Measurements from ENCODE around the gene CD209. TPM values are rescaled to one million over a fixed set of nuclear protein-coding genes. Genes with fewer than 3 reads are reported as not detected.

CD209 gene
- total RNA-seq, 1 donor, result not detected

- H3K4me3 ChIP-seq (ENCODE audit: low read depth, low read length), result no peak overlapping the region
- TF ChIP-seq CTCF (IDR thresholded peaks at IDR 0.05; ENCODE audit: insufficient read depth, low read depth, low read length), result no peak
- no peak for DNase-seq (ENCODE audit: low read depth)
Observed at GRCh38 chr19:7697721-7698287, 49.5 kb downstream of the CD209 start.

- no peak for DNase-seq (ENCODE audit: low read depth)
- TF ChIP-seq CTCF (IDR thresholded peaks at IDR 0.05; ENCODE audit: insufficient read depth, low read depth, low read length), result no peak
- H3K4me3 ChIP-seq (ENCODE audit: low read depth, low read length), result no peak overlapping the region
Observed at GRCh38 chr19:7694499-7694898, 52.8 kb downstream of the CD209 start.

- H3K4me3 ChIP-seq (ENCODE audit: low read depth, low read length), result no peak overlapping the region
- no peak for DNase-seq (ENCODE audit: low read depth)
- TF ChIP-seq CTCF (IDR thresholded peaks at IDR 0.05; ENCODE audit: insufficient read depth, low read depth, low read length), result no peak
Observed at GRCh38 chr19:7692417-7693088, 54.8 kb downstream of the CD209 start.

- DNase-seq (ENCODE audit: low read depth), result no peak
- no peak overlapping the region for H3K4me3 ChIP-seq (ENCODE audit: low read depth, low read length)
Observed at GRCh38 chr19:7691497-7691896, 55.8 kb downstream of the CD209 start.

GRCh38 chr19:7690779-7691258 is 56.5 kb downstream of the CD209 start:
- no peak for DNase-seq (ENCODE audit: low read depth)
- H3K4me3 ChIP-seq (ENCODE audit: low read depth, low read length), result no peak overlapping the region
- TF ChIP-seq CTCF (IDR thresholded peaks at IDR 0.05; ENCODE audit: insufficient read depth, low read depth, low read length), result no peak

More at GRCh38 chr19:7691497-7691896, 55.8 kb downstream of the CD209 start:
- no peak for TF ChIP-seq CTCF (IDR thresholded peaks at IDR 0.05; ENCODE audit: insufficient read depth, low read depth, low read length)

Other genes starting within 250 kb of the CD209 start
- gene ZNF358, start 231.4 kb downstream of the CD209 start, total RNA-seq, result 13.8 and 20.9 TPM in 2 replicates
- 5.5 and 8.6 TPM in 2 replicates for gene MCOLN1, start 224.9 kb downstream of the CD209 start, total RNA-seq
- 101 and 106 TPM in 2 replicates for gene PNPLA6, start 211.8 kb downstream of the CD209 start, total RNA-seq
- gene CAMSAP3, start 151.7 kb downstream of the CD209 start, total RNA-seq, result not detected in 2 replicates
- gene XAB2, start 118.0 kb downstream of the CD209 start, total RNA-seq, result 32.0 and 34.1 TPM in 2 replicates
- gene PET100, start 117.7 kb downstream of the CD209 start, total RNA-seq, result 10.4 and 11.9 TPM in 2 replicates
- gene PCP2, start 113.8 kb downstream of the CD209 start, total RNA-seq, result 0.43 TPM in 1 of 2 replicates, not detected in the other
- 4.2 and 9.9 TPM in 2 replicates for gene STXBP2, start 110.4 kb downstream of the CD209 start, total RNA-seq
- not detected in 2 replicates for gene RETN, start 78.5 kb downstream of the CD209 start, total RNA-seq
- gene MCEMP1, start 70.4 kb downstream of the CD209 start, total RNA-seq, result not detected in 2 replicates
- gene TRAPPC5, start 66.7 kb downstream of the CD209 start, total RNA-seq, result 29.0 and 29.8 TPM in 2 replicates
- not detected in 2 replicates for gene FCER2, start 45.4 kb downstream of the CD209 start, total RNA-seq
- not detected in 2 replicates for gene CLEC4G, start 15.4 kb downstream of the CD209 start, total RNA-seq
- gene CLEC4M, start 15.7 kb upstream of the CD209 start, total RNA-seq, result under 0.01 TPM in 1 of 2 replicates, not detected in the other
- gene EVI5L, start 82.7 kb upstream of the CD209 start, total RNA-seq, result 24.8 and 25.5 TPM in 2 replicates
- gene PRR36, start 126.9 kb upstream of the CD209 start, total RNA-seq, result under 0.01 TPM in 1 of 2 replicates, not detected in the other
- gene LRRC8E, start 141.0 kb upstream of the CD209 start, total RNA-seq, result 6.0 and 7.4 TPM in 2 replicates
- 12.1 and 12.2 TPM in 2 replicates for gene MAP2K7, start 156.3 kb upstream of the CD209 start, total RNA-seq
- gene TGFBR3L, start 167.3 kb upstream of the CD209 start, total RNA-seq, result 0.86 and 0.97 TPM in 2 replicates
- gene SNAPC2, start 172.8 kb upstream of the CD209 start, total RNA-seq, result 17.7 and 23.5 TPM in 2 replicates
- gene CTXN1, start 178.6 kb upstream of the CD209 start, total RNA-seq, result 1.9 and 3.0 TPM in 2 replicates
- 57.9 and 58.6 TPM in 2 replicates for gene TIMM44, start 196.1 kb upstream of the CD209 start, total RNA-seq

Measured in fibroblast of villous mesenchyme (primary cell).